ENCODE results near the gene GFRA1.

- TF ChIP-seq EZH2 (IDR thresholded peaks at IDR 0.05; ENCODE audit: low read length, missing control alignments), result no peak
- no peak for TF ChIP-seq CTCF (conservative IDR thresholded peaks at IDR 0.05 in 1 of 2, IDR thresholded peaks at IDR 0.05 in 1 of 2; ENCODE audit: low read depth in 1 of 2, low read length in 2 of 2)
These were observed 77.4 kb downstream of the GFRA1 start for GRCh38 chr10:116195583-116195982.
